Measurements from ENCODE around the gene ITGBL1.

ITGBL1 gene

DNA sequence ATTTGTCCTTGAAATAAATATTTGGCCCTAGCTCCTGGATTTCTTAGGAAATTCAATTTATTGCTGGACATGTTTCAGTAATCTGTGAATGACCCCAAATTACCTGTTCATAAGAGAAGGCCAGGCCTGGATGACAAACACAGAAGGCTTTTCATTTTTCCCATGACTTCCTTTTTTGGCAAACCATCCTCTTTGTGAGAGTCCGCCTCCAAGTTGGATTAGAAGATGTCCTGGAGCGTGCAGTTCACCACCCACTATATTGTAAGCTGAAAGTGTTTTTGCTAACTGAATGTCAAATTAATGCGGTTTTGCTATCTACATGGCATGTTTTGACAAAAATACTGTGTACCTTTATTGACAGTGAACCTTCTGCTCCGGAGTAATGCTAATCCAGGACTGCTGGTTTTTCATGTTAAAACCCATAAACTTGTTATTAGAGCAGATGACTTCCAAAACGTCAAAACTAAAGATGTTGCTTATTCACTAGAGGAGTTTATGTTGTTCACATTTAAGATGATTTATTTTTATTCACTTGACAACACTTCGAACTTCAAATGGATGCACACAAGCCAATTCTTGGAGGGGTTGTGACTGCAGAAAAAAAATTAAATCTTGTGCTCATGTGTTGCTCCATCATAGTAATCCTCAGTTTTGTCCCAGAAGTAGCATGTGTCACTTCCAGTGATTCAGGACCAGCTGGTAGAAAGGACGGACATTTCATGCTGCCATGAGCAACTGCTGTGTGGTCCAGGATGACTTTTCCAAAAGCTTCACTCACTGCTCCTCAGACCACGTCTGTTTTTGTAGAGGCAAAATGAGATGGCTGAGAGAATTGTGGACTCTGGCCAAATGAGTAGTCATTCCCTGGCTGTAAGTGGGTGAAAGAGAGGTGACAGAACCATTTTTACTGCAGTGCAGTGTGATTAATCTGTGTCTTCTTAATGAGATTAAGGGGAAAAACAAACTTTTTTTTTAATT is 71.0 kb downstream of the ITGBL1 start:
- H3K4me3 ChIP-seq (ENCODE audit: low read depth, low read length) = no peak overlapping the region
- no peak for DNase-seq (ENCODE audit: low read depth)
- TF ChIP-seq, protein P1, sequence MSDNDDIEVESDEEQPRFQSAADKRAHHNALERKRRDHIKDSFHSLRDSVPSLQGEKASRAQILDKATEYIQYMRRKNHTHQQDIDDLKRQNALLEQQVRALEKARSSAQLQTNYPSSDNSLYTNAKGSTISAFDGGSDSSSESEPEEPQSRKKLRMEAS (IDR thresholded peaks at IDR 0.05; ENCODE audit: low read depth, low read length) = no peak
- TF ChIP-seq MYC (IDR thresholded peaks at IDR 0.05; ENCODE audit: low read depth, low read length) = no peak
- TF ChIP-seq, protein P2, sequence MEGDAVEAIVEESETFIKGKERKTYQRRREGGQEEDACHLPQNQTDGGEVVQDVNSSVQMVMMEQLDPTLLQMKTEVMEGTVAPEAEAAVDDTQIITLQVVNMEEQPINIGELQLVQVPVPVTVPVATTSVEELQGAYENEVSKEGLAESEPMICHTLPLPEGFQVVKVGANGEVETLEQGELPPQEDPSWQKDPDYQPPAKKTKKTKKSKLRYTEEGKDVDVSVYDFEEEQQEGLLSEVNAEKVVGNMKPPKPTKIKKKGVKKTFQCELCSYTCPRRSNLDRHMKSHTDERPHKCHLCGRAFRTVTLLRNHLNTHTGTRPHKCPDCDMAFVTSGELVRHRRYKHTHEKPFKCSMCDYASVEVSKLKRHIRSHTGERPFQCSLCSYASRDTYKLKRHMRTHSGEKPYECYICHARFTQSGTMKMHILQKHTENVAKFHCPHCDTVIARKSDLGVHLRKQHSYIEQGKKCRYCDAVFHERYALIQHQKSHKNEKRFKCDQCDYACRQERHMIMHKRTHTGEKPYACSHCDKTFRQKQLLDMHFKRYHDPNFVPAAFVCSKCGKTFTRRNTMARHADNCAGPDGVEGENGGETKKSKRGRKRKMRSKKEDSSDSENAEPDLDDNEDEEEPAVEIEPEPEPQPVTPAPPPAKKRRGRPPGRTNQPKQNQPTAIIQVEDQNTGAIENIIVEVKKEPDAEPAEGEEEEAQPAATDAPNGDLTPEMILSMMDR (IDR thresholded peaks at IDR 0.05; ENCODE audit: low read depth, low read length) = no peak
- no peak for TF ChIP-seq POLR2A (IDR thresholded peaks at IDR 0.05; ENCODE audit: extremely low read depth, insufficient read length)

DNA sequence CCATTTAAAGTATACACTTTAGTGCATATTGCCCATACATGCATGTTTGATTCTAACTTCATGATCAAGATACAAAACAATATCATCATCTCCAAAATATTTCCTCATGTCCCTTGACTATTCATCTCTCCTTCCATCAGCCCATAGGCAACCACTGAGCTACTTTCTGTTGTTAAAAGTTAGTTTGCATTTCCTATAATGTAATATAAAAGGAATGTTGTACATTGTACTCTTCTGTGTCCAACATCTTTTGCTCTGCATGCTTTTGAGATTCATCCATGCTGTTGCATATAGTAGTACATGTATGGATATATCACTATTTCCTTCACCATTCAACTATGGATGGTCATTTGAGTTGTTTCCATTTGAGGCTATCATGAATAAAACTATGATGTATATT is 74.7 kb downstream of the ITGBL1 start:
- H3K4me3 ChIP-seq (ENCODE audit: low read depth, low read length) = no peak overlapping the region
- TF ChIP-seq, protein P2 (IDR thresholded peaks at IDR 0.05; ENCODE audit: low read depth, low read length) = no peak
- TF ChIP-seq, protein P1 (IDR thresholded peaks at IDR 0.05; ENCODE audit: low read depth, low read length) = no peak
- TF ChIP-seq MYC (IDR thresholded peaks at IDR 0.05; ENCODE audit: low read depth, low read length) = no peak
- no peak for TF ChIP-seq POLR2A (IDR thresholded peaks at IDR 0.05; ENCODE audit: extremely low read depth, insufficient read length)
- DNase-seq (ENCODE audit: low read depth) = no peak

DNA sequence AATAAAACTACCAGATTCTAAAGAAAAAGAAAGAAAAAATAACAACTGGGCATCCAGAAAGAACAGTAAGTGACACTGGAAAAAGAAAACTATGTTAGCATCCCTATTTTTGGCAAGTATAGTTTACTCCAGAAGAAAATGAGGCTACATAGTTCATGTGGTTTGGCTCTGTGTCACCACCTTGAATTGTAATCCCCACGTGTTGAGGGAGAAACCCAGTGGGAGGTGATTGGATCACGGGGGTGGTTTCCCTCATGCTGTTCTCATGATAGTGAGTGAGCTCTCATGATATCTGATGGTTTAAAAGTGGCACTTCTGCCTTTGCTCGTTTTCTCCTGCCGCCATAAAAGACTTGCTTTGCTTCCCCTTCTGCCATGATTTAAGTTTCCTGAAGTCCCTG is 76.9 kb downstream of the ITGBL1 start:
- TF ChIP-seq POLR2A (IDR thresholded peaks at IDR 0.05; ENCODE audit: extremely low read depth, insufficient read length) (no peak), MYC (IDR thresholded peaks at IDR 0.05; ENCODE audit: low read depth, low read length) (no peak)
- TF ChIP-seq, protein P1 (IDR thresholded peaks at IDR 0.05; ENCODE audit: low read depth, low read length) = no peak
- TF ChIP-seq, protein P2 (IDR thresholded peaks at IDR 0.05; ENCODE audit: low read depth, low read length) = no peak
- H3K4me3 ChIP-seq (ENCODE audit: low read depth, low read length) = no peak overlapping the region
- no peak for DNase-seq (ENCODE audit: low read depth)

DNA sequence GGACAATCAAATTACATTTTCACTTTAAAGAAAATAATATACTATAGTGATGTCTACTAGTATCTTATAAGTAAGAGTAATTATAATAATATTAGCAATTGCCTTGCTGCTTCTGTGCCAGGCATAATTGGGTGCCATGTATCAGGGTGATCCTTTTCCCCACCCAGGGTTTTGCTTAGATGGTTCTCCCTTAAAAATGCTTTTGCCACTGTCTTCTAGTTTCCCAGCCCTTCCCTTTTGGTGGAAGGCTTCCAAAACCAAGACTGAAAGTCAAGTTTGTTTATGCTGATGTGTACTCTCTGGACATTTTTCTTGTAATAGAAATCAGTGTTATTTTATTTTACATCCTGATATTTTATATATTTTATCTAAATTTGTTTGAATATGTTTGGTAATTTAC is 77.8 kb downstream of the ITGBL1 start:
- TF ChIP-seq, protein P1 (IDR thresholded peaks at IDR 0.05; ENCODE audit: low read depth, low read length) = no peak
- TF ChIP-seq MYC (IDR thresholded peaks at IDR 0.05; ENCODE audit: low read depth, low read length) (no peak), POLR2A (IDR thresholded peaks at IDR 0.05; ENCODE audit: extremely low read depth, insufficient read length) (no peak)
- TF ChIP-seq, protein P2 (IDR thresholded peaks at IDR 0.05; ENCODE audit: low read depth, low read length) = no peak
- no peak overlapping the region for H3K4me3 ChIP-seq (ENCODE audit: low read depth, low read length)
- no peak for DNase-seq (ENCODE audit: low read depth)

DNA sequence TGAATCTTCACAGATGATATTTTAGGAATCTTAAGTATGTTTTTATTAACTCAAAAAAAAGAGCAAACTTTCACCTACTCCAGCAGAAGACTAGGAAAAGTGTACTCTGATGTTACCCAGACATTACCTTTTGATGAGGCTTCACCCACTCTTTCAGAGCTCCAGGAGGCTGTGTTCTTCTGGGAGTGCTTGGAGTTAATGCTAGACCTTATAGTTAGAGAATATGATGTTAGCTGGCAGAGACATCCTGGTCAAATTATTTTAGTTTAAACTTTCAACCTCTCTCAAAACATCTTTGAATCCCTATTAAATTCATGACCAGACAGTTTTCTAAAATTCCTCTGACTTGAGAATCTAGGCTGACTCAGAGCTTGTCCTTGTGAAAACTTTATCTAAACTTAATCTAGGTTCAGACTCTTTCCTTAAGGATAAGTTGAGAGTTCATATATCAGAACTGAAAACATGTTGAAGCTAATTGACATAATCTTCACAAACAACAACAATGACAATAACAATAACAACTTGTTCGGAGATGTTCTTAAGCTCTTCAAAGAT is 82.8 kb downstream of the ITGBL1 start:
- TF ChIP-seq MYC (IDR thresholded peaks at IDR 0.05; ENCODE audit: low read depth, low read length) (no peak), POLR2A (IDR thresholded peaks at IDR 0.05; ENCODE audit: extremely low read depth, insufficient read length) (no peak)
- TF ChIP-seq, protein P2 (IDR thresholded peaks at IDR 0.05; ENCODE audit: low read depth, low read length) = no peak
- TF ChIP-seq, protein P1 (IDR thresholded peaks at IDR 0.05; ENCODE audit: low read depth, low read length) = no peak
- DNase-seq (ENCODE audit: low read depth) = no peak
- H3K4me3 ChIP-seq (ENCODE audit: low read depth, low read length) = no peak overlapping the region
